NCI-H1436 (cell line): Measurements from ENCODE around the gene RIPK4.

ENCODE experiments used
- DNase-seq: peaks from one replicate; lab custom pipeline; 2025; lab: John Stamatoyannopoulos, UW

The RIPK4 gene

GRCh38 chr21:41766883-41767605 is at the start of gene RIPK4:
RIPK4 (minus strand) TSS chr21:41767052; CDS start chr21:41767041, 11 bp downstream.
- DNase-seq, result peak; percentile 78

GRCh38 chr21:41815652-41816582 is 49.1 kb upstream of the RIPK4 start:
- DNase-seq, result no peak

- no peak for DNase-seq
Measured at GRCh38 chr21:41813226-41813625, 46.4 kb upstream of the RIPK4 start.

GRCh38 chr21:41812679-41813078 is 45.8 kb upstream of the RIPK4 start:
- no peak for DNase-seq

- DNase-seq, result no peak
Measured at GRCh38 chr21:41810597-41810932, 43.7 kb upstream of the RIPK4 start.

- no peak for DNase-seq
Measured at GRCh38 chr21:41809891-41810596, 43.2 kb upstream of the RIPK4 start.

GRCh38 chr21:41808846-41809245 is 42.0 kb upstream of the RIPK4 start:
- no peak for DNase-seq

GRCh38 chr21:41808094-41808493 is 41.2 kb upstream of the RIPK4 start:
- DNase-seq, result no peak

- no peak for DNase-seq
Measured at GRCh38 chr21:41806773-41807172, 39.9 kb upstream of the RIPK4 start.

- DNase-seq, result no peak
Measured at GRCh38 chr21:41805643-41806042, 38.8 kb upstream of the RIPK4 start.

GRCh38 chr21:41805038-41805437 is 38.2 kb upstream of the RIPK4 start:
- DNase-seq, result no peak

GRCh38 chr21:41804381-41804780 is 37.5 kb upstream of the RIPK4 start:
- DNase-seq, result no peak

- DNase-seq, result no peak
Measured at GRCh38 chr21:41803316-41803715, 36.5 kb upstream of the RIPK4 start.

GRCh38 chr21:41802684-41803083 is 35.8 kb upstream of the RIPK4 start:
- no peak for DNase-seq

GRCh38 chr21:41802198-41802584 is 35.3 kb upstream of the RIPK4 start:
- DNase-seq, result no peak

GRCh38 chr21:41801321-41802197 is 34.7 kb upstream of the RIPK4 start:
- no peak for DNase-seq

GRCh38 chr21:41800425-41801320 is 33.8 kb upstream of the RIPK4 start:
- DNase-seq, result no peak

GRCh38 chr21:41799763-41800162 is 32.9 kb upstream of the RIPK4 start:
- no peak for DNase-seq

GRCh38 chr21:41798326-41798725 is 31.5 kb upstream of the RIPK4 start:
- DNase-seq, result no peak

- no peak for DNase-seq
Measured at GRCh38 chr21:41796476-41797080, 29.7 kb upstream of the RIPK4 start.
